ENCODE results near the gene TSR2. TPM values are rescaled to one million over a fixed set of nuclear protein-coding genes. Genes with fewer than 3 reads are reported as not detected.
A peak's percentile ranks its signal among the peaks of the same experiment; 100 is the strongest.

The TSR2 gene
- total and polyA plus RNA-seq, 7 donors = 21.9 to 52.2 (median 30.7) TPM

DNA sequence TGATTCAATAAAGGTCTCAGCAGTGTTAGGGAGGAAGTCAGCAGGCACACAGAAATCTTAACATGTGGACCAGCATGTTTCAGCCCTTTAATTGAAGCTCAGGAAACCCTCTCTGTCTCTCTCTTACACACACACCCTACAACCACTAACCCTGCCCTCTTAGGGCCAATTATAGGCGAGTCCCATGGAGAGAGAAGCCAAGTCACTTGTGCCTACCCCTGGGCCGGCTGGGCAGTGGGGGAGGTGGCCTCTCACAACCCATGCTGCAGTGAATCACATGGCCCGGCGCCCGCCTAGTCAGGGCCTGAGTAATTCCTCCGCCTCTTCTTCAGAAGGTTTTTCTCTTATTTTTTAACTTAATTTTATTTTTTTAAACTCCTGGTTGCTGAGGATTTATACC, 52.1 kb downstream of the TSR2 start:
- 59 to 65% (median 62%) methylated on average over 6 of the region's 6 CpGs for WGBS, 3 donors
- ATAC-seq = no peak

DNA sequence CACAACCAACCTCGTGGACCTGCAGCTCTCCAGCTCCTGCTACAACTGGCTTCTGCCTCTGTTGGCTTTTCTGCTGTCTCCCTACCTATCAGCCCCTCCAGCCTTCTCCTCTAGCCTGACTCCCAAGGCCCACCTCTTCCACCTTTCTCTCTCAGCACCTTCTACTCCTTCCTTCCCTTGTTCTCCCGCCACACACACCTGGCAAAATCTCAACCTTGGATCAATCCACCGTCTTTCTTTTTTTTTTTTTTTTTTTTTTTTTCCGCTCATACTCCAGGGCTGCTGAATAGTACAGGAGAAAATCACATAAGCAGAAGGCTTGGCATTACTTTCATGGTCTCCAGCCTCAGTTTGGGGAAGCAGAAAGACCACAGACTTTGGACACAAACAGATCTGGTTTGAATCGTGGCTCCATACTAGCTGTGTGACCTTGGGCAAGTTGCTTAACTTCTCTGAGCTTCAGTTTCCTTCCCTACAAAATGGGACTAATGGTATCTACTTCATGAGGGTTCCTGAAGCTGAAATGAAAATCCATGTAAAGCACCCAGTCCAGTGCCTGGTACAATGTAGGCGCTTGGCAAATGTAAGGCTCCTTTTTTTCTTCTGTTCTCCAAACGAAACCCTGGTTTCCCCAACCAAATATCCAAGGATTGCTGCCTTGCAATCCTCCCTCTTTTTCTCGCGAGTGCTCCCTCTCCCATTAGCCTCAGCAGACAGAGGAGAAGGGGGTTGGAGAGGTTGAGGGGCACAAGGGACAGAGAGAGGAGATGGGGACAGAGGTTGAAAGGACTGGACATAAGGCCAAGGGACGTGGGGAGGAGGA, 54.2 kb downstream of the TSR2 start:
- ATAC-seq = no peak
- WGBS, 3 donors = 47 to 63% (median 48%) methylated on average over 6 to 10 of the region's 10 CpGs
- TF ChIP-seq CTCF (IDR thresholded peaks at IDR 0.05) = no peak
- Histone ChIP-seq H3K36me3 (ENCODE audit: insufficient read depth in 1 of 2, low read depth in 1 of 2) (no peaks in the 10 kb centered on the region), H3K9me3 (no peaks in the 10 kb centered on the region), H3K27ac (no peak overlapping the region), H3K4me3 (peak overlapping the region; percentile 63), H3K4me1 (no peaks in the 10 kb centered on the region), H3K27me3 (ENCODE audit: insufficient read depth in 3 of 3, low read length in 2 of 3) (peaks cover 0 to 29% (median 0%) of the 10 kb centered on the region in 3 donors)
- intact Hi-C loops (cut with DNase I) = no loop called here
- no peak for DNase-seq

More for the DNA sequence above, 52.1 kb downstream of the TSR2 start:
- no peak overlapping the region for H3K4me3 ChIP-seq
- H3K36me3 ChIP-seq (ENCODE audit: insufficient read depth in 1 of 2, low read depth in 1 of 2) = no peaks in the 10 kb centered on the region
- H3K27me3 ChIP-seq (ENCODE audit: insufficient read depth in 3 of 3, low read length in 2 of 3) = peaks cover 0 to 14% (median 0%) of the 10 kb centered on the region in 3 donors
- DNase-seq = peak; percentile 64 to 70
- no peak overlapping the region for H3K27ac ChIP-seq
- no peaks in the 10 kb centered on the region for H3K4me1 ChIP-seq
- no peak for TF ChIP-seq CTCF (IDR thresholded peaks at IDR 0.05)
- intact Hi-C loops (cut with DNase I) = no loop called here
- H3K9me3 ChIP-seq = no peaks in the 10 kb centered on the region

Other genes with a start within 250 kb of the TSR2 start
- under 1 TPM; 0.15 to 0.34 (median 0.16) TPM for gene WNK3, start 82.4 kb upstream of the TSR2 start, total RNA-seq
- under 1 TPM; 0.01 to 0.09 (median 0.03) TPM for gene WNK3, start 82.4 kb upstream of the TSR2 start, polyA plus RNA-seq
- 1 to 10 TPM in 3 of 4 donors, under 1 TPM in 1; 0.84 to 2.1 (median 1.4) TPM for gene FGD1, start 55.8 kb downstream of the TSR2 start, total RNA-seq
- gene FGD1, start 55.8 kb downstream of the TSR2 start, polyA plus RNA-seq = under 1 TPM; 0.38 to 0.42 (median 0.40) TPM
- gene GNL3L, start 89.8 kb downstream of the TSR2 start, total RNA-seq = 10 to 100 TPM; 30.7 to 36.1 (median 33.3) TPM
- gene GNL3L, start 89.8 kb downstream of the TSR2 start, polyA plus RNA-seq = 10 to 100 TPM in 2 of 3 donors, 1 to 10 TPM in 1; 8.1 to 20.8 (median 19.7) TPM

Measured in psoas muscle (tissue), 8 donors.